AG10803 (cell line): Measurements from ENCODE around the gene DNAH14.
"Not testable (repeated sequence)": the region's sequence is repeated elsewhere in the genome, so short reads cannot be mapped to it uniquely, and the experiment has no call there.

Source experiments
- DNase-seq: peaks from one replicate; pipeline ENCODE4 v3.0.0; 2010; ENCODE audit warnings: low read depth
- H3K4me3 ChIP-seq: 2 replicates; pipeline ENCODE4 v1.5.1; 2011; ENCODE audit warnings: mild to moderate bottlenecking, low read length, control low read depth
- TF ChIP-seq, protein P1 (sequence below): conservative IDR thresholded peaks from 2 replicates; pipeline ENCODE4 v1.5.1; 2011; ENCODE audit warnings: mild to moderate bottlenecking, low read length, control low read depth, inconsistent platforms

The DNAH14 gene

DNA sequence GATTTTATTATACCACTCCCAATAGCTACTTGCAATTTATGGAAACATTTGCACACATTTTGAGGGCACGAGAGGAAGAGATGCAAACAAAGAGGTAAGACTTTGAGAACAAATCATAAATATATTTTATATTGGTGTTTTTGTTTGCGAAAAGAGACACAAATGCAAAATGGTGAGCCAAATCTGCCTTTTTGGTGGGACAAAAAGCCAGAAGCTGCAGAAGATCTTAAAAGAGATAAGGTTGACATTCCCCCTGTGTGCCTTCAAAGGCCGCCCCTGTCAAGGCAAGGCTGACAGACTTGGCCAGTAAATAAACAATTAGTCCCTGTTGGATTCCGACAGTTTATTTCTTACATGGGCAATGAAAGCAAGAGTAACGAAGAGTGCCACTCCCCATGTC, 375.5 kb downstream of the DNAH14 start:
- TF ChIP-seq, protein P1, sequence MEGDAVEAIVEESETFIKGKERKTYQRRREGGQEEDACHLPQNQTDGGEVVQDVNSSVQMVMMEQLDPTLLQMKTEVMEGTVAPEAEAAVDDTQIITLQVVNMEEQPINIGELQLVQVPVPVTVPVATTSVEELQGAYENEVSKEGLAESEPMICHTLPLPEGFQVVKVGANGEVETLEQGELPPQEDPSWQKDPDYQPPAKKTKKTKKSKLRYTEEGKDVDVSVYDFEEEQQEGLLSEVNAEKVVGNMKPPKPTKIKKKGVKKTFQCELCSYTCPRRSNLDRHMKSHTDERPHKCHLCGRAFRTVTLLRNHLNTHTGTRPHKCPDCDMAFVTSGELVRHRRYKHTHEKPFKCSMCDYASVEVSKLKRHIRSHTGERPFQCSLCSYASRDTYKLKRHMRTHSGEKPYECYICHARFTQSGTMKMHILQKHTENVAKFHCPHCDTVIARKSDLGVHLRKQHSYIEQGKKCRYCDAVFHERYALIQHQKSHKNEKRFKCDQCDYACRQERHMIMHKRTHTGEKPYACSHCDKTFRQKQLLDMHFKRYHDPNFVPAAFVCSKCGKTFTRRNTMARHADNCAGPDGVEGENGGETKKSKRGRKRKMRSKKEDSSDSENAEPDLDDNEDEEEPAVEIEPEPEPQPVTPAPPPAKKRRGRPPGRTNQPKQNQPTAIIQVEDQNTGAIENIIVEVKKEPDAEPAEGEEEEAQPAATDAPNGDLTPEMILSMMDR: no peak

DNA sequence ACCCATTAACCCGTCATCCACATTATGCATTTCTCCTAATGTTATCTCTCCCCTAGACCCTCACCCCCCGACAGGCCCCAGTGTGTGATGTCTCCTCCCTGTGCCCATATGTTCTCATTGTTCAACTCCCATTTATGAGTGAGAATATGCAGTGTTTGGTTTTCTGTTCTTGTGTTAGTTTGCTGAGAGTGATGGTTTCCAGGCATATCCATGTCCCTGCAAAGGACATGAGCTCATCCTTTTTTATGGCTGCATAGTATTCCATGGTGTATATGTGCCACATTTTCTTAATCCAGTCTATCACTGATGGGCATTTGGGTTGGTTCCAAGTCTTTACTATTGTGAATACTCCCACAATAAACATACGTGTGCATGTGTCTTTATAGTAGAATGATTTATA, 381.1 kb downstream of the DNAH14 start:
- not testable (repeated sequence) for H3K4me3 ChIP-seq, DNase-seq

More for the DNA sequence above, 375.5 kb downstream of the DNAH14 start:
- H3K4me3 ChIP-seq: no peak overlapping the region
- no peak for DNase-seq

DNA sequence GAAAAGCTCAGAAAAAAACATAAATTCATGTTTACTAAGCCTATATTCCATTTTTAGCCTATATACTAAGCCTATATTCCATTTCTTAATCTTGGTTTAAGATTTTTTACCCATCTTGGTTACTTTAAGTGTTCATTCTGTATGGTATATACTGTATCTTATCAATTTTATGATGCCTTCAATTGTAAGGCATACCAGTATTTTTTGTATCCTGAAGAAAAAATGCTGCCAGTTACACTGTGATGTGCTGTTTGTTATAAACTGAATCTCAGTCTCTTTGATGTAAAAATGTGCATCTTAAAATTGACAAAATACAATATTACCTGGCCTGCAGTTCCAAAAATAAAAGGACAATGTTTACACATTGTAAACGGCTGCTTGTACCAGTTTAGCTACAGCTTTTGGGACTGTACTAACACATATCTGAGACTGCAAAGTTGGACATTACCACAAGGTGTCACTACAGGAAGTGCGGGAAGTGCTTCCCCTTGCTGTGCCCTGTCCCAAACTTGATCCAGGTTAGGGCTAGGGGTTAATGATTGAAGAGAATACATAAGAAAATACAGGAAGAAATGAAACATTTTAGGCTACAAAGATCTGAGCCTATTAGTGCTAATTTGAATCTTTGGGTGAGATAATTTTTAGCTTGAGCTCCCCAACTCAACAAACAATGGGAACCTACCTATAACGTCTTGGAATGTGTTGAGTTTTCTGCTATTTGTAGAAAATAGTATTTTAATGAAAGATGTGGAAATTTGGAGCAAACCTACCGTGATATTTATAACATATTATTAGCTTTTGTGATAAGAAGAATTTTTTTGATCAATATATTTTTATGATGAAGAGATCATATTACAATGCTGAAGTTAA, 389.5 kb downstream of the DNAH14 start:
- peak; percentile 46 for DNase-seq
- TF ChIP-seq, protein P1: peak; percentile 87
- H3K4me3 ChIP-seq: no peak overlapping the region

DNA sequence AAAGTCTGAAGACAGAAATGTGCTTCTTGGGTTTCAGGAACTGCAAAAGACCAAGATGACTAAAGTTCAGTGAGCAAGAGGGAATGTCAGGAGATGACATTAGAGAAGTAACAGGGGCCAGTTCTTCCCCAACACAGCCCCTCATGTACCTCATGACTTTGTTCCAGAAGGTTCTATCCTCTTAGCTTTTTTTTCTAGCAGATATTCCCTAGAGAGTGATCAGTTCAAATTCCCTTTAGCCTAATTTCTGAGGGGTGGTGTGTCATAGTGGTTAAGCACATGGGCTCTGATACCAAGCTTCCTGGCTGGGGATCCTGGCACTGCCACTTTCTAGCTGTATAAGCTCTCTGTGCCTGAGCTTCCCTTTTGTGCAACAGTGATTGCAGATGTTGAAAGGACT, 390.4 kb downstream of the DNAH14 start:
- no peak for DNase-seq
- TF ChIP-seq, protein P1: no peak

DNA sequence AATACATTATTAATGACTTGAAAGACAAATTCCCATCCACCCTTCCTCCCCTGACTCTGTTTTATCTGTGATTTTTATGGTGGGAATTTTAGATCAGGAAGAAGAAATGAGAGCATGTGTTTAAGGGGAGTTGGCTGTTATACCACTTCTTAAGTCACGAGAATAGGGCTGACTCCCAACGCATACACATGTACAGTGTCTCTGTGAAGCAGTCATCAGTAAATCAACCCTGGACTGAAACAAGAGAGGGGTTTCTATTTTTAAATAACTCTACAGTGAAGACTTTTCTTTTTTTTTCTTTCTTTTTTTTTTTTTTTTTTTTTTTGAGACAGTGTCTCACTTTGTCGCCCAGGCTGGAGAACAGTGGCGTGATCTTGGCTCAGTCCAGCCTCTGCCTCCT, 392.3 kb downstream of the DNAH14 start:
- TF ChIP-seq, protein P1: no peak
- no peak for DNase-seq
- no peak overlapping the region for H3K4me3 ChIP-seq

More for the DNA sequence above, 390.4 kb downstream of the DNAH14 start:
- no peak overlapping the region for H3K4me3 ChIP-seq

DNA sequence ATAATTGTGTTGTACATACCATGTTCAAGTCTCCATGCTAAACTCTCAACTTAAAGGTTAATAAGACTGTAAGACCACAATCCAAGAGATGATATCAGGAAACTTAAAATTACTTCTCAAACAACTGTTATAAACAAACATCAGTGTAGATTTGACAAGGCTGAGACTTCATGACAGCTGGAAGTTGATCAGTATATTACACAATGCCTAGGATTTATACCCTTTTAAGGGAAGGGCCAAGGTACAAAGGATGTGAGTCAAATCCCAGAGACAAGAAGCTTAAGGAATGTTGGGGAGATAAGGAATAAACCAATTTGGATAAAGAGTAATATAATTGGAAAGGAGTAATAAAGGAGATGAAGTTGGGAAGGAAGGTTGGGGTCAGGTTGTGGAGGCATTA, 399.6 kb downstream of the DNAH14 start:
- no peak for DNase-seq

DNA sequence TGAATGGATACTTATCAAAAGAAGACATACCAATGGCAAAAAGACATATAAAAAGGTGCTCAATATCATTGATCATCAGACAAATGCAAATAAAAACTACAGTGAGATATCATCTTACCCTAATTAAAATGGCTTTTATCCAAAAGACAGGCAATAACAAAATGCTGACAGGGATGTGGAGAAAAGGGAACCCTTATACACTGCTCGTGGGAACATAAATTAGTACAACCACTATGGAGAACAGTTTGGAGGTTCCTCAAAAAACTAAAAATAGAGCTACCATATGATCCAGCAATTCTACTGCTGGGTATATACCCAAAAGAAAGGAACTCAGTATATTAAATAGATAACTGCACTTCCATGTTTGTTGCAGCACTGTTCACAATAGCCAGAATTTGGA, 400.5 kb downstream of the DNAH14 start:
- DNase-seq, H3K4me3 ChIP-seq: not testable (repeated sequence)

More for the DNA sequence above, 399.6 kb downstream of the DNAH14 start:
- H3K4me3 ChIP-seq: no peak overlapping the region
- TF ChIP-seq, protein P1: no peak

DNA sequence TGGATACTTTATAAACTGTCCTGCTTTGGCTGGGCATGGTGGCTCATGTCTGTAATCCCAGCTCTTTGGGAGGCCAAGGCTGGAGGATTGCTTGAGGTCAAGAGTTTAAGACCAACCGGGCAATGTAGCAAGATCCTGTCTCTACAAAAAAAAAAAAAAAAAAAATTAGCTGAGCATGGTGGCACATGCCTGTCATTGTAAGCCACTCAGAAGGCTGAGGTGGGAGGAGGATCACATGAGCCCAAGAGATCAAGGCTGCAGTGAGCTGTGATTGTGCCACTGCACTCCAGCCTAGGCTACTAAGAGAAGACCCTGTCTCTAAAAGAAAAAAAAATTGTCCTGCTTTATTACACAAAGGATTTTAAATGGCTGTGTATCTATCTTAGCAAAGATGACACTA, 403.2 kb downstream of the DNAH14 start:
- TF ChIP-seq, protein P1: no peak
- no peak for DNase-seq
- H3K4me3 ChIP-seq: no peak overlapping the region

DNA sequence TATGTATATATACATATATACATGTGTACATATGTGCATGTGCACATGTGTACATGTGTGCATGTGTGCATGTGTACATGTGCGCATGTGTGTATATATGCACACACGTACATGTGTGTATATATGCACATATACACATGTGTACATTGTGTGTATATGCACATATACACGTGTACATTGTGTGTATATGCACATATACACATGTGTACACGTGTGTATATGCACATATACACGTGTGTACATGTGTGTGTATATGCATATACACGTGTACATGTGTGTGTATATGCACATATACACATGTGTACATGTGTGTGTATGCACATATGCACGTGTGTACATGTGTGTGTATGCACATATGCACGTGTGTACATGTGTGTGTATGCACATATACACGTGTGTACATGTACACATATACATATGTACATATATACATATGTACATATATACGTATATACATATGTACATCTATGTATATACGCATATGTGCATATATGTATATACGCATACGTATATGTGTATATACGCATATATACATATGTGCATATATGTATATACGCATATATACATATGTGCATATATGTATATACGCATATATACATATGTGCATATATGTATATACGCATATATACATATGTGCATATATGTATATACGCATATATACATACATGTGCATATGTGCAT, 405.8 kb downstream of the DNAH14 start:
- DNase-seq, H3K4me3 ChIP-seq: not testable (repeated sequence)
